Ovary (tissue), 3 donors: ENCODE results near the gene SLC35B1.

ENCODE experiments used
- CTCF ChIP-seq, 3 donors: fragments of 450-650 bp in 2 of 3; fragments of 200-600 bp in 1 of 3; IDR thresholded peaks; one replicate each; pipeline versions ENCODE4 v1.5.1 to v1.8.0; 2016 to 2022; ENCODE audit warnings: antibody characterized with exemption in 3 of 3, mild to moderate bottlenecking in 1 of 3
- EP300 ChIP-seq: sonication (generic); formaldehyde crosslinking; IDR thresholded peaks from one replicate; pipeline ENCODE4 v1.6.1; 2017; ENCODE audit warnings: antibody characterized with exemption
- POLR2A ChIP-seq: fragments of 450-650 bp; IDR thresholded peaks from one replicate; pipeline ENCODE4 v1.6.1; 2017; ENCODE audit warnings: antibody characterized with exemption, mild to moderate bottlenecking, moderate library complexity
- donor health status: DM: no; HTN: no; CAD: no.

- TF ChIP-seq CTCF (IDR thresholded peaks at IDR 0.05) (no peak), POLR2A (no peak), EP300 (no peak)
Measured at GRCh38 chr17:49698005-49698404, 9.8 kb downstream of the SLC35B1 start.
